Posterior cingulate gyrus (tissue), 11 donors: ENCODE measurements around the gene PTGDR.
A peak's percentile ranks its signal among the peaks of the same experiment; 100 is the strongest.

ENCODE experiments used
- DNase-seq, 10 donors: peaks; one replicate each; pipeline versions ENCODE4 v3.0.0 to v3.0.0-alpha.2; 2020 to 2021; ENCODE audit warnings: mixed read lengths in 3 of 10
- intact Hi-C: fragments of 100-400 bp; cut with DNase I; formaldehyde crosslinking; loops from one replicate; pipeline ENCODE4 v1.15.1; 2023

PTGDR gene, protein sequence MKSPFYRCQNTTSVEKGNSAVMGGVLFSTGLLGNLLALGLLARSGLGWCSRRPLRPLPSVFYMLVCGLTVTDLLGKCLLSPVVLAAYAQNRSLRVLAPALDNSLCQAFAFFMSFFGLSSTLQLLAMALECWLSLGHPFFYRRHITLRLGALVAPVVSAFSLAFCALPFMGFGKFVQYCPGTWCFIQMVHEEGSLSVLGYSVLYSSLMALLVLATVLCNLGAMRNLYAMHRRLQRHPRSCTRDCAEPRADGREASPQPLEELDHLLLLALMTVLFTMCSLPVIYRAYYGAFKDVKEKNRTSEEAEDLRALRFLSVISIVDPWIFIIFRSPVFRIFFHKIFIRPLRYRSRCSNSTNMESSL

DNA sequence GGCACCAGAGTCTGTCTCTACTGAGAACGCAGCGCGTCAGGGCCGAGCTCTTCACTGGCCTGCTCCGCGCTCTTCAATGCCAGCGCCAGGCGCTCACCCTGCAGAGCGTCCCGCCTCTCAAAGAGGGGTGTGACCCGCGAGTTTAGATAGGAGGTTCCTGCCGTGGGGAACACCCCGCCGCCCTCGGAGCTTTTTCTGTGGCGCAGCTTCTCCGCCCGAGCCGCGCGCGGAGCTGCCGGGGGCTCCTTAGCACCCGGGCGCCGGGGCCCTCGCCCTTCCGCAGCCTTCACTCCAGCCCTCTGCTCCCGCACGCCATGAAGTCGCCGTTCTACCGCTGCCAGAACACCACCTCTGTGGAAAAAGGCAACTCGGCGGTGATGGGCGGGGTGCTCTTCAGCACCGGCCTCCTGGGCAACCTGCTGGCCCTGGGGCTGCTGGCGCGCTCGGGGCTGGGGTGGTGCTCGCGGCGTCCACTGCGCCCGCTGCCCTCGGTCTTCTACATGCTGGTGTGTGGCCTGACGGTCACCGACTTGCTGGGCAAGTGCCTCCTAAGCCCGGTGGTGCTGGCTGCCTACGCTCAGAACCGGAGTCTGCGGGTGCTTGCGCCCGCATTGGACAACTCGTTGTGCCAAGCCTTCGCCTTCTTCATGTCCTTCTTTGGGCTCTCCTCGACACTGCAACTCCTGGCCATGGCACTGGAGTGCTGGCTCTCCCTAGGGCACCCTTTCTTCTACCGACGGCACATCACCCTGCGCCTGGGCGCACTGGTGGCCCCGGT is at the start of gene PTGDR:
Gene PTGDR, plus strand, starts transcription at position 198 of the 778 bp plus-strand sequence. Its CDS starts 117 bp downstream, at position 315.
- intact Hi-C loops = no loop called here
- DNase-seq = peak in 3 of 10 donors; percentile 70 to 84 (median 80)

DNA sequence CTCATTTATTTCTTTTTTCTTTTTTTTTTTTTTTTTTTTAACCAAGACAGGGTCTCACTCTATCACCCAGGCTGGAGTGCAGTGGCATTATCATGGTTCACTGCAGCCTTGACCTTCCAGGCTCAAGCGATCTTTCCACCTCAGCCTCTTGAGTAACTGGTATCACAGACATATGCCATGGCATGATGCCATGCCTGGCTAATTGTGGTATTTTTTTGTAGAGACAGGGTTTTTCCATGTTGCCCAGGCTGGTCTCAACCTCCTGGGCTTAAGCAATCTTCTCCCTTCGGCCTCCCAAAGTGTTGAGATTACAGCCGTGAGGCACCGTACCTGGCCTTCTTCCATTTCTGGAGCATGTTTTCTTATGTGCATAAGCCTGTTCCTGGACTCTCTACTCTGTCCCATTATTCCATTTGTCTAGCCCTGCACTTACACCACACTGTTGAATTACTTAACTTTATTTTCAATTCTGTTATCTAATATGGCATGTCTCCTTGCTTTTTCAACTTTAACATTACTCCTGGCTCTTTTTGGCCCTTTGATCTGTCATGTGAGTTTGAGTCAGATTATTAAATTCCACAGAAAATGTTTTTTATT is 47.9 kb upstream of the PTGDR start:
- no peak for DNase-seq
- intact Hi-C loops = no loop called here

DNA sequence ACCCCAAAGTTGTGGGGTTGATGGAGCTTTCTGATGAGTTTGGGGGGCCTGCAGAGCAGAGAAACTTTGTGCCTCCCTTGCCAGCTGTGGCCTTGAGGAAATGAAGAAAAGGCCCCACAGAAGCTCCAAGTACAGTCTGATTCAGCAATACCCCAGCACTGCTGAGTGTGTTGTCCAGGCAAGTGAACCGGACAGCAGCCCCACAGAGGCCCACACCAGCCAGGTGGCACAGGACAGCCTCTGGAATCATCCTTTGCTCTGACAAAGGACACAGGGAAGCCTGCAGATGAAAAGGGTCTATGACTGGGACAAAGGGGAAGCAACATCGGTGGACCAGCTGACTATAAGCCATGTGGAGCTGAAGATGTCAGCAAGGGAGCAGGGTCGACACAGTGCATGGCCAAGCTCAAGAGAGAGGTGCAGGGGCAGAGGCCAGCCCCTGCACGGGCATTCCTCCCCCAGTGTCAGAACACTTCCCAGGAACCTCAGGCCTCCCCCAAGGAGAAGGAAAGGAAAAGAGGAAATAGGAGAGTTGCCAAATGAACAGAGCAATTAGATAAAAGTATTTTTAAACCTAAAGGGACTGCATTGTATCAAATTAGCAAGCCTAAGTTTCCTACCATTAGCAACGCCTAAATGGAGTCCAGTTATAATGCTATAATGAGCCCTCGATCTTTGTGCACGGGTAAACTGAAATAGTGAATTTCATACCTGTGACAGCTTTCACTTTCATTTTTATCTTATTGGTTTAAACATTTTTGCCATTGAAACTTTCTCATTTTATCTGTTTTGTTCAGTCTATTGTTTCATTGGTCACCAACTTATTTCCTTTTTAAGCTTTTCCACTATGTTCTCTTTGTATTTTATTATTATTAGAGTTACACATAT is 46.3 kb upstream of the PTGDR start:
- no peak for DNase-seq
- intact Hi-C loops = no loop called here

DNA sequence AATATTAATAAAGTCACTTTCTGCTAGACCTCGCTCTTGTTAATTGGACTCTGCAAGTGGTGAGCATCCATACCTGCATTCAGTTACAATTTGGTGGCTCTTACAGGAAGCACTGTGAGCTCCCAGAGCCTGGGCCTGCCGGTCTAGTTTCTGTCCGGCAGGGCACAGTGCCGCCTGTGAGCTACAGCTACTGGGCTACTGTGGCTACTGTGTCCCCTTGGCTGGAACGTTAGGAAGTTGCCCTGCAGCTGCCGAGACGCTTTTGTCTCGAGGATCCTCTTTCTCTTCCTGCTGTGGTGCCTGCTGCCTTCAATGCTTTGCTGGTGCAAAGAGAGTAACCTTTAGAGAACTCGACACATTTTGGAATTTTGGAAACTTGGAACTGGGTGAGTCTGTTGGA is 44.6 kb upstream of the PTGDR start:
- DNase-seq = no peak
- intact Hi-C loops = no loop called here

DNA sequence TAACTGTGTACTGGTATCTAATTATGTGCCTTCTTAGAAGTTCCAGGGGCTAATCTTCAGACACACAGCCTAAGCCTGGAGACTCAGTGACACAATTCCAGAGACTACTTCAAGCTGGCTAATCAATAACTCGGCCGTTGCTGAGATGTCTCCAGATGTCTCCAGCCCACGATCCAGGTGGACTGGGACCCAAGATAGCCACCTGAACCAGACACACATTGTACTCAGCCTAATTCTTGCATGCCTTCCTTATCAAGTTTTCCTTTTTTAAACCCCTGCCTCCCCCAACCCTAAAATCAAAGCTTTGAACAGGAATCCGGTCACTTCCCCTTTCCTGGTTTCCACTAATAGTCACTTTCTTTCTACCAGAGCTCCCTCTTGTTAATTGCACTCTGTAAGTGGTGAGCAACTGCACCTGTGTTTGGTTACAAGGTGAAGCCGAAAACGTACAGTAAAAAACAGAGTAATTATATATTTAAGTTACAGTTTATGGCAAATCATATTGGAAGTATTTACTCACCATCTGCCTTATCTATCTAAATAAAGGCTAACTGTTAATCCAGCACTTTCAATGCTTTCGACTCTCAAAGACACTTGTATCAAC is 39.8 kb upstream of the PTGDR start:
- no peak for DNase-seq

DNA sequence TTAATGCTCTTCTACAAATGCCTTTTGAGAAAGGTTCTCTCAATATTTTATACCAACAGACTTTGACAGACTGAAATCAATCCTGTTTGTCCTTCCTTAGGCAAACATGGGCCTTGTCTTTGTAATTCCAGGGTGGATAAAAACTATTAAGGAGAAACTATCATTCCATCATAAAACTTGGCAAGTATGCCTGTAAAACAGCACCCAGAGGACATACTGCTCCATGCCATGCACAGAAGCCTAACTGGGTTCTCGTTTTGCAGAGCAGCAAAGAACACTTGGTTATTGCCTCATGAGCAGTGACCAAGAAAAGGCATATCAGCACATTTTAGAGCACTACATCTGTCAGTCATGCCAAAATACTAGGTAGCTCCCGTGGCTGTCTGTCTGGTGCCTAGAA is 33.8 kb upstream of the PTGDR start:
- no peak for DNase-seq
- intact Hi-C loops = no loop called here

More for the DNA sequence above, 39.8 kb upstream of the PTGDR start:
- intact Hi-C loops = no loop called here

DNA sequence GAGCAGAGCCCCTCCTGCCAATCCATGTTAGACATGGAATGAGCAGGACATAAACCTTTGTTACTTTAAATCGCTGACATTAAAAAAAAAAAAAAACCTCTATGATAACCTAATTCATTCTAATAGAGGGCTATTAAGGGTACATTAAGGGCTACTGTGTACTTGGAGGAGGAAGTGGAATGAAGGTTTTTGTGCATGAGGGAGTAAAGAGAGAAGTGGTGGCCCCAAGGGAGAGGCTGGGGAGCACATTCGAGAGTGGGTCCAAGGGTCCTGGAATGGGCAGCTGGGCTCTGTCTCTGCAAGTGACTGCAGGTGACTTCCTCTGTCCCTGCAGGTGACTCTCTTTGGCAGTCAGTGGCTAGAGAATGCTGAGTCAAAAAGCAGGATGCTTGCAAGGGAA is 32.1 kb upstream of the PTGDR start:
- intact Hi-C loops = no loop called here
- no peak for DNase-seq

DNA sequence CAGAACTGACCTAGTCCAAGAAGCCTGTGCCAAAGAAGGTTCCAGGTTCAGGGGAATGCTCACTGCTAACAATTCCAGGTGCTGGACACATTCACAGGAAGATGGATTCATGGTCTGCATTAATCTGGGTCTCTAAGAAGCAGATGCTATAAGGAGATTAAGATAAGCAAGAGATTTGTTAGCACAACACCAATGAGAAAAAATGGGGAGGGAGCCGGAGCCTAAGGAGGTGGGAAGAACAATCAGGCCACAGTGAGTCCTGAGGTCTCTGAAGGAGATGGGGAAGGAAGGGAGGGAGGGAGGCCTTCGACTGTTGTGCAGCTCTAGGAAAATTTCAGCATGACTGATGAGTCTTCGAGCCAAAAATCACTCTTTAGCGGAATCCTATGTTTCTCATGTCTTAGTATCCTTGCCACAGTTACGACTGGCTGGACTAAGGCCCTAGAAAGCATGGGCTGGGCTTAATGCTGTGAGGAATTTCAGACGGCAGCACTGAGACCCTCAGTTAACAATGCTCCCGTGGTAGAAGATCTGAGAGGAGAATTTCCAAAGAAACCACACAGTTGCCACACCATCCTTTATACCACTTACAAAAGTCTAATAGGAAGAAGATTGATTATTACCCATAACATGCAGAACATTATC is 31.5 kb upstream of the PTGDR start:
- no peak for DNase-seq
- intact Hi-C loops = no loop called here

DNA sequence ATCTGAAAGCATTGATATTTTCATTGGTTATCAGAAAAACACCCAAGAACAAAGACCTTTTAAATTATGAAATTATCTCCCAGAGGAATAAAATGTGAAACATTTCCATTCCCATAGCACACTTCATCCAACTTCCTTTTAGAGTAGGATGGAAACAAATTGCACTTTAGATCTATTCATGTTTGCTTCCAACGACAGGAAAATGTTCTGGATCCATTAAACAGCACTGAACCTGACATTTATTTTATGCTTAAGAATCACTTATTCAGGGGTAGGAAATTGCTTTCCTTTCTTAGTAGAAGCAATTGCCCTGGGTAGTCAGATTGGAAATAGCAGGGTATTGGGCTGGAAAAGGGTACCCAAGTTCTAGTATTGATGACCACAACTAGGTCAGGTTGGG is 28.8 kb upstream of the PTGDR start:
- intact Hi-C loops = no loop called here
- no peak for DNase-seq

DNA sequence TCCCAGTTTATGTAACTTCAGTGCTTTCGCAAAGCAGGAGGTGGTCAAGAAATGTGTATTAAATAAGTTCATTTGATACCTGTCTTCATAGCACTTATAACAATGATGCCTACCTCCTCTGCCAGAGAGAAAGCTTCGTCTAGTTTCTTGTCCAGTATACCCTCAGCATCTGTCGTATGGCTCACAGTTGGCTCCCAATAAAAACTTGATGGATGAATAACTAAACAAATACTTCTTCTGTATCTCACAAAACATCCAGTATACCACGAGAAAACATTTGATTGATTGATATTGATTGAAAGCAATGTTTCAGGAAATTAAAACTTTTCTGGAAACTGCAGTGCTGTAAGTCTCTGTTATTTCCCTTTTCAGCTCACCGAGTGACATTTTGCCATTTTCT is 26.9 kb upstream of the PTGDR start:
- DNase-seq = no peak
- intact Hi-C loops = no loop called here

DNA sequence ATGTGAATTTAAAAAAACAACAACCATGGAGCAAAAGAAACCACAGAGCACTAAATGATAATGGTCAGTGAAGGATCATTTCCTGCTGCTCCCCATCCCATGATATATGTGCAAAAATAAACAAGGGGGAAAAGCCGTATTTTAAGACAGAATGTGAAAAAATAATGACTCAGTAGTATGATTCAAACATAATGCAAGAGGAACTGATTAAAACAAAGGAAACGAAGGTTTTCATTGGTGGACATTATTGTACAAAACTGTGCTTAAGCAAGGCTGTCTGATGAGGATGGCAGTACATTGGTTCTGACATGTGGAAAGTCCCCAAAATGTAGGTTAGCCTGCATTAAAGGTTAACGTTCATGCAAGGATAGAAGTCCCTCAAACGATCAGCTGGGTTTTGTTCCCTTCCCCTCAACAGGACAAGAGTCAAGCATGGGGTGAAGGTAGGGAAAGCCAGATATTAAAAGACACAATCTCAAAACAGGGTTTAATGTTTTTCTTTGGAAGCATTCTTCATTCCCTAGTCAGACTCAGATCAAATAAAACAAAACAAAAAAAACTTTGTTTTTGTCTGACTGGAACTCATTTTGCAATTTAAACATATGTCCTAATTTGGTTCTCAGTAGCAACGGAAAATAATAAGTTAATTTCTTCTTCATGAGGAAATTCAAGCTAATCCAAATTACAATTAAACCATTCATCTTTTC is 26.3 kb upstream of the PTGDR start:
- intact Hi-C loops = no loop called here
- no peak for DNase-seq

DNA sequence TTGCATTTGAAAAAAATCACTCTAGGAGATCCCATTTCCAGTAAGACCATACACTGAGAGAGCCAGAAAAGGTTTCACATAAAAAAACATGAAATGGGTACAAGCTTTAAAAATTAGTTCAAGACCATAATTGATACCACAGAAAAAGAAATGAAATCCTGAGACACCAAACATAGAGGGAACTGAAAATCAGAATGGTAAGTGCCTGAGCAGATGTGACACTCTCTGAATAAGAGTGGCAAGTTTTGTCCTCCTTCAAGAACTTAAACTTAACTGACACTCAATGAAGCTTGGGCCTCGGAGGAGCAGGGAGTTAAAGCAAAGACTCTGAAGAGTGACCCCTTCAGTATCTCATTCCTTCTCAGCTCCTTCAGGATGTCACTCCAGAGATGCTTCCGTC is 23.2 kb upstream of the PTGDR start:
- intact Hi-C loops = no loop called here
- DNase-seq = no peak

DNA sequence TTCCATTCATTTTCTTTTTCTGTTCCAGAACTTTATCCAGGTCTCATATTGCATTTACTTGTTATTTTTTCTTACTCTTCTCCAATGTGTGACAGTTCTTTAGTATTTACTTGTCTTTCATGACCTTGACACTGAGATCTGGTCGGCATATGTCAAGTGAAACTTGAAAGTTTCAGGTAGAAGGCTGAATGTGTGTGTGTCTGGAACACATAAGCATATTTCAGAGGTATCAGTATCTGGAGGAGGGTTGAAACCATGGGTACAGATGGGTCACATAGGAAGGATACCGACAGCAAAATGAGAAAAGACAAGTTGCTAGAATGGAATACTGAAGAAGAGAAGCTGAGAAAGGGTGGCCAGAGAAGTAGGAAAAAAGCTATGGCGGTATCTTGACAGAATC is 22.5 kb upstream of the PTGDR start:
- DNase-seq = no peak
- intact Hi-C loops = no loop called here

DNA sequence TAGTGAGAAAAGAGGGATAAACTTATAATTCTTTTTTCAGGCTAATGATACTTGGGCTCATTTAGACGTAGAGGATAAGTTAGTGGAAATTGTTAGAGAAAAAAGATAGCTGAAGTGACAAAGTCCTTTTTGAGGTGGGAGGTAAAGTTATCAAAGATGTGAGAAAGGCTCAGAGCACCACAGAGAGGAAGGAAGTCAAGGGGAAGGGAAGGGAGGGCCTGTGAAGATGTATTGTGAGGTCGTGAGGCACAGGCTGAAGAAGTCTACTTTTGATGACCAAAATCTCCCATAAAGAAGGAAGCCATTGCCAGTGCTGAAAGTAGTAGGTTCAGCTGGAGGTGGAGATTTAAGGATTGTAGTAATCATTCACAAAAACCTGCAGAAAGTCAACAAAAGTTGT is 19.4 kb upstream of the PTGDR start:
- no peak for DNase-seq
- intact Hi-C loops = no loop called here

DNA sequence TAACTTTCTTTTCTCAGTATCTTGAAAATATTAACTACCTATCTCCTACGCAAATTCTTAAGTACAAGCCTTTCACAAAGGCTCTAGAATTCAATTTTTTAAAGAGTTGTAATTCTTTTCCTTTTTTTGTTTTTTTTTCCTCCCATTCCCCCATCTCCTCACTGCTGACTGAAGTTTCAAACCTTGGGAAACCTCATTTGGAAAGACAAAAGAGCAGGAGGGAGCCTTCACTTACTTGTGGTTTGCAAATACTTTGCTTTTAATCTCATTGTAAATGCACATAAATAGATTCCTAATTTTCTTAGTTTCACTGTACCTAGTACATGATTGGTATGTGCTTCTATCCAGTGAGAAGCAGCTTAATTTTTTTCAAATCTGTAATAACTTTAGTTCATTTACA is 15.8 kb upstream of the PTGDR start:
- intact Hi-C loops = no loop called here
- DNase-seq = no peak

DNA sequence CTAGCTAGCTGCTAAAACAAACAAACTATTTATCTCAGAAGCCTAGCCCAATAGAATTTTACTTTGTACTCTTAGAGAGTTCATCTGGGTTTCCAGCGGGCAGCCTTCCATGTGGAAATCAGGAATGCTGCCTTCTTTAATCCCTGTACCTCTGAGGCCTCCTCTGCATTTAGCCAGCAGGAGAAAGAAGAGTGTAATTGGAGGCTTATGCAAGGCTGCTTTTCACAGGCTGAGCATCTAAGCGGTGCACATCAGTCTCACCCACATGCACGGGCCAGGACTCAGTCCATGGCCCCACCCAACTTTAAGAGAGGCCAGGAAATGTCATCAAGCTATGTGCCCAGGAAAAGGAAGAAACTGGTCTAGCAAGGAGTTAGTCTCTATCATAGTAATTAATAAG is 14.0 kb upstream of the PTGDR start:
- intact Hi-C loops = no loop called here
- no peak for DNase-seq

DNA sequence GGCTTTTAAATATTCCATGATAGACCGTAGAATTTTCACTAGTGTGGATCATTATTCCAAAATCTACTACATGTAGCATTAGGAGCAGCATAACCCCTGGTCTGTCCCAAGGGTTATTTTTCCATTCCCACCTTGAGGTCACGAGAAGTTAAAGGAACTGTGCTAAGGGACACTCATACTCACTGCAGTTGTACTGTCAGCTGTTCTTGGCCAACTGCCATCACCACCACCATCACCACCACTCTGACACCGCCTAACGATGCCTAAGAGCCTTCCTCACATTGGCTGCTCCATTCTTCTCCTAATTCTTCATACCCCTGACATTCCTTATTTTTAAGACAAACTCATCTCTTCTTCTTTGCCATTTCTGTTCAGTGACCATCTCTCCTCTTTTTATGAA is 13.4 kb upstream of the PTGDR start:
- intact Hi-C loops = no loop called here
- no peak for DNase-seq

DNA sequence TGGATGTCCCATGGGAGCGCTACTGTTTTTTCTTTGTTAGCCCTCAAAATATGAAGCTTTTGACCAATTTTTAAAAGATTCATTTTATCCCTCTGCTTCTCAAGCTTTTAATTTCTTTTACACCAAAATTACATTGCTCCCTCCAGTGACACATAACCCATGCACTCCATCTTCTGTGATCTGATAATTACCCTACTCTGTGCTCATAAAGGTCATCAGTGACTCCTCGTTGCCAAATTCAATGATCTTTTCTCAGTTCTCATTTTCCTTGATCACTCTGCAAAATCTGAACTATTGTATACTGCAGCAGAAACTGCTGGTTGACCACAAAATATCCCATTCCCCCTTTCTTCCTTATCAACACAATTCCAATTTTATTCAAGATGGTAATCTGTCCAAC is 8.7 kb upstream of the PTGDR start:
- intact Hi-C loops = no loop called here
- DNase-seq = no peak

DNA sequence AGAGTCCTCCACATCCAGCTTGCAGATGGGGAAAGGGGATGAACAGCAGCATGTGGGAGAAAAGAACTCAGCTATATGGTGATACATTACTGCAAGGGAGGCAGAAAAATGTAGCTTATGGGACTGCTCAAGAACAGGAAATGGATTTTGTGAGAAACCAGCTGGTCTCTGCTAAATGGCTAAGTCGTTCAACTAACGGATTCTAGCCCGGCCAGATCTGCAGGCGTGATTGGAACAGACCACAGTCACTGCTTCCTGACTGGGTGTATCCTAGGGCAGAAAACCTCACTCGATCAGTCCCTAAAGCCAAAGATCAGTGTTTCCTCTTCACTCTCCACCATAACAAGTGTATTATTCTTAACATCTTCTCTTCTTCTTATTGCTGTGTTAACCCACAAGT is 8.1 kb upstream of the PTGDR start:
- intact Hi-C loops = no loop called here
- no peak for DNase-seq
